GM18861 (cell line): ENCODE results near the gene MYO19.
"Not testable (repeated sequence)": the region's sequence is repeated elsewhere in the genome, so short reads cannot be mapped to it uniquely, and the experiment has no call there.

ENCODE experiments used
- ATAC-seq: cut with Tn5 transposase; IDR thresholded peaks from one replicate; pipeline ENCODE4 v1.9.1; 2021; ENCODE audit not compliant: unreplicated experiment

Gene MYO19

GRCh38 chr17:36468903-36469635 is 65.6 kb downstream of the MYO19 start:
- ATAC-seq = no peak

DNA sequence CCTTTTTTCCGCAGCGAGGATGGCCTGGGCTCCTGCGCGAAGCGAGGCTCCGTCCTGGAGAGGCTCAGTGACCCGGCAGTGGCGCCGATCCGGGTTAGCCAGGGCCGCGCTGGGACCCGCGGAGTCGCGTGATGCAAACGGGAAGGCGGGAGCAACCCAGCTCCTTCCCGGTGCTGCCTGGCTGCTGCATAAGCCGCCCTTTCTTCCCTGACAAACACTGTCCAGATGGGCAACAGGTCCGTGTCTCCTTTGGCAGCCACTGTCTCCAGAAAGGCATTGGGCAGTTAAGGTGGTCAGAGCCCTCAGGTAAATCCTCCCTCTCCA is 69.9 kb downstream of the MYO19 start:
- ATAC-seq = no peak

- no peak for ATAC-seq
Observed at GRCh38 chr17:36463916-36464764, 70.5 kb downstream of the MYO19 start.

- no peak for ATAC-seq
Observed at GRCh38 chr17:36461330-36462110, 73.1 kb downstream of the MYO19 start.

DNA sequence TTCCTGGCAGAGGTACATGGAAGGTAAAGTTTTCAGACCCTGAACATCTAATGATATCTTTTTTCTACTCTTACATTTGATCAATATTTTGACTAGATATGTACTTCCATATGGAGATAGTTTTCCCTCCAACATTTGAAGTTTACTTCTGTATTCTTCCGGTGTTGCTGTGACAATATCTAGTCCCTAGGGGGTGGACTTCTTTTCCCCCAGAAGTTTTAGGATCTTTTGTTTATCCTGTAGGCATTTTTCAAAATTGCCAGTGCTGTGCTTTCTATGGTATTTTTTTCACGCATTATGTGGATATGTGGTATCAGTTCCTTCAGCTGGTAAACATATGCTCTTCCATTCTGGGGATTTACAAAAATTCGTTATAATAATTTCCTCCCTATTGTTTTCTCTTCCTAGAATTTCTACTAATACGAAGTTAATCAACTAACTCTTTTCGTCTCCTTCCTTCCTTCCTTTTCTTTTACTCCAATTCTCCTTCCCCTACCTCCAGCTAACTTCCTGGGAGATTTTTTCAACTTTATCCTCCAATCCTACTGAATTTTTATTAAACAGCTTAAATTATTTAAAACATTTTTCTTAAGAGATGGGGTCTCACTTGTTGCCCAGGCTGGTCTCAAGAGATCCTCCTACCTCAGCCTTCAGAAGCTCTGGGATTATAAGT is 74.3 kb downstream of the MYO19 start:
- no peak for ATAC-seq

DNA sequence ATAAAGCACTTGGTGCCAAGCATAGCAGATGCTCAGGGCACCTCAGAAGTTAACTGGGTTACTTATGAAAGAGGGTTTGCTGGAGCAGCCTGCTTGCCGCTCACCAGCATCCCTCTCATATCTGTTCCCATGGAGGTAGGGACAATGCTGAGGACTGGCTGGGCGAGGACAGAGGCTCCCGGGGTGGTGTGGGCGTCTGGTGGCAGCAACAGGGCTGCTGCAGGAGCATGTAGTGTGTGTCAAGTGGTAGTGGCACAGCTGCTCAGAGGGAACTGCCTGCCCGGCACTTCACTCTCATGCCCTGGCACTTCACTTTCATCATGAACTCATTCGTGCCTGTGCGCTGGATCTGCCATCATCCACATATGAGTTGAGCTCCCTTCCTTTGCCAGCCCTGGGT is 75.1 kb downstream of the MYO19 start:
- ATAC-seq = no peak

DNA sequence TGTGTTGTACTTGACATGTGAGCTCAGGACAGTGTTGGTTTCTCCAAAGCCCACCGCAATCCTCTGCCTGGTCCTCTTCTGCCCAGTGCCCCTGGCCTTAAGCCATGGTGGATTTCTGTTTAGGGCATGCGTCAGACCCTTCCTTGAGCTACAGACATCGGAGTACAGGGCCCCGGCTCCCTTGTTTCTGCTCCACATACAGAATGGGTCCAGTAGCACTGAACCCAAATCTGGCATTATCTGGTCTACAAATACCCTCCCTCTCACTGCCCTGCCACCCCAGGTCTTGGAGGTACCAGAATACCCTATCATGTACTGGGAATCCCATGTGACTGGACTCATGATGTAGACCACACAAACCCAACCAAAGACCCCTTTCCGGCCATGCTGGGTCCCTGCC is 75.6 kb downstream of the MYO19 start:
- ATAC-seq = no peak

DNA sequence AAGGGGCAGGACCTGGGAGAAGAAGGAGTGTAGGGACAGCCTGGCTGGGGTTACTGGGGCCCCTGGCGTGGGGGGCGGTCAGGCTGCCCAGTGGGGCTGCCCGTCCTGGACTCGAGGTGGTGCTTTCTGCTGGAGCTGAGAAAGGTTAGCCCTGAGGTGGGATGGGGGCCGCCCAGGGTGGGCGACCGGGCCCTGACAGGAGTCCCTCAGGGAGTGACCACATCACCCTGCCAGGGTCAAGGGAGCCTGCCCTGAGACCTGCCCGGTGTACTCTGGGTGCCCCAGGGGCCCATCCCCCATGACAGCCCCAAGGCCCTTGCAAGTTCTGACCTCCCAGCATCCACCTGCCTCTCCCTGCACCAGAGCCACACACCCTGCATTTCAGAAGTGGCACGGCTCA is 77.0 kb downstream of the MYO19 start:
- ATAC-seq = not testable (repeated sequence)

DNA sequence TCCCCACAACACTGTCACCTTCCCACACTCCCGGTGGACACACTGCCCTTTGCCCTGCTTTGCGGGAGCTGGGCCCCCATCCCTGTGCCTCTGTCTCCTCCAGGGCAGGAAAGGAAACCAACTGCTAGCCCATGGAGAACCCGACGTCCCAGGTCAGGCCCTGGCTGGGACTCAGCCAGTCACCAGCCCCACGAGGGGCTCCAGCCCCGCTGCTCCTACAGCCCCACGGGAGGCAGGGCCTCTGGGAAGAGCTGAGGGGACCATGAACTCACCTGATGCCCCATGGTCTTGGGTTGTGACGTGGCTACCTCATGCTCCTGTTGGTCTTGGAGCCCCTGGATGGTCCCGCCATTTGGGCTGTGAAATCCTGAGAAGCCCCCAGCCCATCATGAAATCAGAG is 81.8 kb downstream of the MYO19 start:
- not testable (repeated sequence) for ATAC-seq

GRCh38 chr17:36449997-36450396 is 84.7 kb downstream of the MYO19 start:
- ATAC-seq = not testable (repeated sequence)
